ENCODE results near the gene CCL25.
A peak's percentile ranks its signal among the peaks of the same experiment; 100 is the strongest.
"Not testable (repeated sequence)": the region's sequence is repeated elsewhere in the genome, so short reads cannot be mapped to it uniquely, and the experiment has no call there.

The CCL25 gene, protein sequence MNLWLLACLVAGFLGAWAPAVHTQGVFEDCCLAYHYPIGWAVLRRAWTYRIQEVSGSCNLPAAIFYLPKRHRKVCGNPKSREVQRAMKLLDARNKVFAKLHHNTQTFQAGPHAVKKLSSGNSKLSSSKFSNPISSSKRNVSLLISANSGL

DNA sequence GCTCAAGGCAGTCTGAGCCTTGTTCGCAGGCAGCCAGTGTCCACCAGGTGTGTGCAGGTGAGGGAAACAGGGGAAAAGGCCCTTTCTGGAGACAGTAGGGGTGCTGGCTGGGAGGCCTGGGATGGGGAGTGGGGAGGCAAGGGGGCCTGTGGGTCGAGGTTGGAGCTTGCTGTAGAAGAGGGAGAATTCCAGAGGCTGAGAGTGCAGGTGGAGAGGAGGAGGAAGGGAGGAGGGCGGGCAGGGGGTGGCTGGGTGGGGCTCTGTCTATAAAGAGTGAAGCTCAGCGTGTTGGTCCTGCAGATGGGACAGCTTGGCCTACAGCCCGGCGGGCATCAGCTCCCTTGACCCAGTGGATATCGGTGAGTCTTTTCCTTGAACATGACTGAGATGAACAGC, at the start of gene CCL25:
Gene CCL25 (plus strand): TSS at position 297 of the 396 bp plus-strand sequence. CDS start 290 bp downstream, outside the sequence.
- DNase-seq, result no peak

DNA sequence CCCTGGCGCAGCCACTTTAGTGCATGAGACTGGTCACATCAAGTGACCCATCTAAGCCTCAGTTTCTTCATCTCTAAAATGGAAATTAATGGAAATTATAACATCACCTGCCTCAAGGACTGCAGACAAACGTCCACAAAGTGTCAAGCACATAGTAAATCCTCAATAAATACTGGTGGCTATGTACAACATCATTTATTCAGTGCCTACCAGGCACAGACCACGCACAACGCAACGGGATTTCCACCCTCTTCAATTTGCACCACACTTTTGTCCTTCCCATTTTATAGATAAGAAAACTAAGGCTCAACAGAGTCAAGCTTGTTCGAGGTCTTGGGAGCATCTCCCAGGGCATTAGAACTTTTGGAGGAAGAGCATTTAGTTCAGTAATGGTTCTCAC, 48.6 kb upstream of the CCL25 start:
- no peak for DNase-seq

DNA sequence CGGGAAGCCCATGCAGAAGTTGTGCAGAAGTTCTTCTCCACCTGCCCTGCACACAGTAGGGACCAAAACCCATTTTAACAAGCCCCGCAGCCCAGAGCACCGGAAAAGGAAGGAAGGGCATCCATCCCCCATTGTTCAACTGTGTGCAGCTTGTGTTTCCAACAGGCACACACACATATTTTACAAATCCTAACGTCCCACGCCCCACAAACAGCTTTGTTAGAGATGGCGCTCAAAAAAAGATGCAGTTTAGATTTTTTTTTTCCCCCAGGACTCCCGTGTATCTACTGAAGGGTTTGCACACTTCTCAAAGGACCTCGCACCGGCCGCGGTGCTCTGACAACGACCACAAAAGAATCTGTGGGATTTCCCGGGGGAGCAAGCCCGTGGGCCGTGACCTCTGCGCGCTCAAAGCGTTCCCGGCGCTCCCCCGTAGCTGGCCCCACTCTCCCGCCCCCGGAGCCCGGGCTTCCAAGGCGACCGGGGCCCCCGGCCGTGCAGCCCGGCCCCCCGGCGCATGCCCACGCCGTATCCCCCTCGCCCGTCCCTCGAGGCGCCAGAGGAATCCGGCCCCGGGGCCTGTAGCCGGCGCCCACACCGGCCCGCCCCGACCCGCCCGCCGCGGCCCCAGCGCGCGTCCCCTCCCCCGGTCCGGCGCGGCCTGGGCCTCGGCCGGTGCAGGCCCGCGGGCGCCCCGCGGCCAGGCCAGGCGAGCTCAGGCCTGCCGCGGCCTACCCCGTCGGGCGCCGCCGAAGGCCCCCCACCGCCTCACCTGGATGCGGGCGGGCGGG, 47.6 kb upstream of the CCL25 start:
- DNase-seq, result peak; percentile 8

- peak; percentile 84 for DNase-seq
Observed at GRCh38 chr19:8005534-8006256, 46.9 kb upstream of the CCL25 start, which contains the start of gene ELAVL1. ELAVL1 (minus strand) TSS chr19:8005641; CDS start chr19:7991815, 13,826 bp downstream.

- peak; percentile 43 for DNase-seq
Observed at GRCh38 chr19:8017808-8018207, 34.8 kb upstream of the CCL25 start.

- no peak for DNase-seq
Observed at GRCh38 chr19:8020681-8021080, 31.9 kb upstream of the CCL25 start.

DNA sequence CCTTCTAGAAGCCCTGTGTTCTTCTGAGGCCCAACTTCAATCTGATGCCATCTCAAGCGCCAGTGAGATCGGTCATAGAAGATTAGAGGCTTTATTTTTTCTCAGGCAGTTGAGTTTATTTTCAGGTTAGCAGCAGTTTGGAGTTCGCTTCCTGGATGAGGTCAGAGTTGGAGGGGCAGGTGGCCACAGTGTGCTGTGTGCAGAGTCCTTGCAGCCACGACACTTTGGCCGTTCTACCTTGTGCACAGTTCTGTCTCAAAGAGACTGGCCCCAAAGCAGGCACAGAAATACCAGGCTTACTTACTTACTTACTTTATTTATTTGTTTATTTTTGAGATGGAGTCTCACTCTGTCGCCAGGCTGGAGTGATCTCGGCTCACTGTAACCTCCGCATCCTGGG, 31.2 kb upstream of the CCL25 start:
- DNase-seq, result no peak

GRCh38 chr19:8022275-8022674, 30.3 kb upstream of the CCL25 start:
- DNase-seq, result no peak

DNA sequence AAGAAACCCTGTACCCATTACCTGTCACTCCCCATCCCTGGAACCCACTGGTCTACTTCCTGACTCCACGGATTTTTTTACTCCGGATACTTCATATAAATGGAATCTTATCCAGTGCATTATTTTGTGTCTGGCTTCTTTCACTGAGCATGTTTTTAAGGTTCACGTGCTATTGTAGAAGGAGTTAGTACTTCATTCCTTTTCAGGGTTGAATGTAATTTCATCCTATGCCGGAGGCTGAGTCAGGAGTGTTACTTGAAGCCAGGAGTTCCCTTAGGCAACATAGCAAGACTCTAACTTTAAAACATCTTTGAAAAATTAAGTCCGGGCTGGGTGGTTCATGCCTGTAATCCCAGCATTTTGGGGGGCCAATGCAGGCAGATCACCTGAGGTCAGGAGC, 29.2 kb upstream of the CCL25 start:
- DNase-seq, result no peak

DNA sequence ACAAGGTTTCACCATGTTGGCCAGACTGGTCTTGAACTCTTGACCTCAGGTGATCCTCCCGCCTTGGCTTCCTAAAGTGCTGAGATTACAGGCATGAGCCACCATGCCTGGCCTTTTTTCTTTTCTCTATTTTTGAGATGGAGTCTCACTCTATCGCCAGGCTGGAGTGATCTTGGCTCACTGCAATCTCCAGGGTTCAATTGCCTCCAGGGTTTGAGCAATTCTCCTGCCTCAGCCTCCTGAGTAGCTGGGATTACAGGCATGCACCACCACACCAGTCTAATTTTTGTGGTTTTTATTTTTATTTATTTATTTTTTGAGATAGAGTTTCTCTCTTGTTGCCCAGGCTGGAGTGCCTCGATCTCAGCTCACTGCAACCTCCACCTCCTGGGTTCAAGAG, 28.3 kb upstream of the CCL25 start:
- DNase-seq, result not testable (repeated sequence)

- DNase-seq, result no peak
Observed at GRCh38 chr19:8025316-8025715, 27.2 kb upstream of the CCL25 start.

GRCh38 chr19:8028951-8029491, 23.5 kb upstream of the CCL25 start:
- DNase-seq, result no peak

DNA sequence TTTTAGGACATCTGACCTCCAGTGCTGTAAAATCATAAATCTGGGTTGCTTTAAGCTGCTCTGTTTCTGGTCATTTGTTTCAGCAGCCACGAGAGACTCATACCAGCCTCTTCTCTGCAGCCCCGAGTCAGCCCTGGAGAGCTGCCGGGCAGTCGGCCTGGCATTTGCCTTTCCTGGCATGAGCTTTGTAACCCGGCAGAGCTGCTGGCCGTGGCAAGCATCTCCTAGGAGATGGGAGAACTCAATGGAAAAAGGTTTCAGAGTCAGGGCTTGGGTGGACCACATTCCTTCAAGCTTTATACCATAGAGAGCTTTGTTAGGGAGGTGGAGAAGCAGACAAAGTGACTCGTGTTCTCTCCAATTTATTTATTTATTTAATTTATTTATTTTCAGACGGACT, 21.6 kb upstream of the CCL25 start:
- DNase-seq, result no peak

GRCh38 chr19:8033287-8034177, 19.0 kb upstream of the CCL25 start:
- DNase-seq, result not testable (repeated sequence)

GRCh38 chr19:8034178-8034525, 18.4 kb upstream of the CCL25 start:
- no peak for DNase-seq

DNA sequence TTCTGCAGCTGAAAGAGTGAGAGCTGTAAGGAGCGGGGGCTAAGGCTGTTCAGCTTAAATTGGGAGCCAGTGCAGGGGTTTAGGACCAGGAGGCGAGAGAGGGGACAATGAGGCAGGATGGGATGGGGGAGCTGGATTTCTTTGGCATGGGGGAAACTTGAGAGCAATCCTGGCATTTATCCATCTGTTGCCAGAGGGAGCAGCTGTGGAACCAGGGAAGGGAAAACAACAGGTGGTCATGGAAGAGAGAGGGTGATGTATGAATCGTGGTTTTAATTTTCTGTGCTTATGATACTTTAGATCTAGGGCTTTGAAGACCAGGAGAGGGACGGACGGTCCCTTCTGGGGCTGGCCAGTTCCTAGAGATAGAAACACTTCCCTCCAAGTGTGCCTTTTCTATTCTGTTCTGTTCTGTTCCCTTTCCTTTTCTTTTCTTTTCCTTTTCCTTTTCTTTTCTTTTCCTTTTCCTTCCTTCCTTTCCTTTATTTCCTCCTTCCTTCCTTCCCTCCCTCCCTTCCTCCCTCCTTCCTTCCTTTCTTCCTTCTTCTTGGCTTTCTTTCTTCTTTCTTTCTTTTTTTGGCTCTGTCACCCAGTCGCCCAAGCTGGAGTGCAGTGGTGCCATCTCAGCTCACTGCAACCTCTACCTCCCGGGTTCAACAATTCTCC, 16.0 kb upstream of the CCL25 start:
- DNase-seq, result no peak

GRCh38 chr19:8038815-8039214, 13.7 kb upstream of the CCL25 start:
- no peak for DNase-seq

DNA sequence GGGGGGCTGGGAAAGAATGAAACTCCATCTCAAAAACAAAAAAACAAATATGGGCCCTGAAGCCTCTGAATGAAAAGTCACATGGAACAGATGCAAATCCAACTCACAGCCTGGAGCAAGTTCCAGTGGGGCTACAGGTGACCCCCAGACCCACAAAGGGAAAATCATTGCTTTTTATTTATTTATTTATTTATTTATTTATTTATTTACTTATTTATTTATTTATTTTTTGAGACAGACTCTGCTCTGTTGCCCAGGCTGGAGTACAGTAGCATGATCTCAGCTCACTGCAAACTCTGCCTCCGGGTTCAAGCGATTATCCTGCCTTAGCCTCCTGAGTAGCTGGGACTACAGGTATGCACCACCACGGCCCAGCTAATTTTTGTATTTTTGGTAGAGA, 13.3 kb upstream of the CCL25 start:
- no peak for DNase-seq

DNA sequence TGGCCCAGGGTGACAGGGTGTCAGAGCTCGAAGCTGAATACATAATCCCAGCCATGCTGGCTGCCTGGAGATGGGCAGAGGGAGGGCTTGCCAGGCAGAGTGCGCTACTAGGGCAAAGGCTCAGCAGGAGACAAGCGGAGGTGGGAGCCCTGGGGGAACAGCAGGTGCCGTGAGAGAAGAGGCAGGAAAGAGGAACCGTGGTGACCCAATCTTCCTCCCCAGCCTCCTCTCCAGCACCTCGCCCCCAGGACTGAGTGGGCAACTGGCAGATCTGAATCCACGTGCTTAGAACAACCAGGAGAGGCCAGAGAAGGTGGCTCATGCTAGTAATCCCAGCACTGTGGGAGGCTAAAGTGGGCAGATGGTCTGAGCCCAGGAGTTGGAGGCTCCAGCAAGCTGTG, 11.0 kb upstream of the CCL25 start:
- no peak for DNase-seq

GRCh38 chr19:8042900-8043299, 9.7 kb upstream of the CCL25 start:
- DNase-seq, result no peak

DNA sequence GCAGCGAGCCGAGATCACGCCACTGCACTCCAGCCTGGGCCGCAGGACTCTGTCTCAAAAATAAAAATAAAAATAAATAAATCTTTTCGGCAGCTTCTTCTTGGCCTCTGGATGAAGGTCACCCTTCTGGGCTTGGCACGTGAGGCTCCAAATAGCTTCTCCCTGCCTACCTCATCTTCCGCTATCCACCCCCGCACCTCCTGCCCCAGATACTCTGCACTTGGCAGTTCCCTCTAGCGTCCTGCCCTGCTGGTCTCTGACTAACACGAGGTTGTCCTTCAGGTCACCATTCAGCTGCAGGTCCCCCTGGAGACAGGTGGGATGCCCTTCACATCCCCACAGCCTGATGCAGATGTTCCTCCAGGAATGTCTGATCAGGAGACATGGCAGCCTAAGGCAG, 8.5 kb upstream of the CCL25 start:
- no peak for DNase-seq
